ENCODE results near the gene TTC8. TPM values are rescaled to one million over a fixed set of nuclear protein-coding genes. Genes with fewer than 3 reads are reported as not detected.

The TTC8 gene
- total RNA-seq, 1 donor from 2014 or later, result 8.9 TPM

DNA sequence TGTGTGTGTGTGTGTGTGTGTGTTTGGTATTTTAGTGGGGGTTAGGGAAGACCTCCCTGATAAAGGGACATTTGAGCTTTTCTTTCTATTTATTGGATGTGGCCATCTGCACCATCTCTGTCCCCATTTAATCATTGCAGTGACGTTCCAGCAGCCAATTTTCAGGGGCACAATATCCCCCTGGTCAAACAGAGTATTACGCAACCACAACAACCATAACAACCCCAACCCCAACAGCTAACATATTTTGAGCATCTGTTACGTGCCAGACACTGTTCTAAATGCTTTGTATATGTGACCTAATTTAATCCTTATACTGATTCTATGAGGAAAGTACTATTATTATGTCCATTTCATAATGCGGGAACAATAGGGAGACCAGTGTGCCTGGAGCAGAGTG, 87.4 kb downstream of the TTC8 start:
- DNase-seq, result no peak
- no peak overlapping the region for H3K27ac ChIP-seq (replicated peaks)
- peaks cover 11% of the 10 kb centered on the region for H3K27me3 ChIP-seq (ENCODE audit: low read depth)
- H3K36me3 ChIP-seq, result no peaks in the 10 kb centered on the region
- TF ChIP-seq, protein P1, sequence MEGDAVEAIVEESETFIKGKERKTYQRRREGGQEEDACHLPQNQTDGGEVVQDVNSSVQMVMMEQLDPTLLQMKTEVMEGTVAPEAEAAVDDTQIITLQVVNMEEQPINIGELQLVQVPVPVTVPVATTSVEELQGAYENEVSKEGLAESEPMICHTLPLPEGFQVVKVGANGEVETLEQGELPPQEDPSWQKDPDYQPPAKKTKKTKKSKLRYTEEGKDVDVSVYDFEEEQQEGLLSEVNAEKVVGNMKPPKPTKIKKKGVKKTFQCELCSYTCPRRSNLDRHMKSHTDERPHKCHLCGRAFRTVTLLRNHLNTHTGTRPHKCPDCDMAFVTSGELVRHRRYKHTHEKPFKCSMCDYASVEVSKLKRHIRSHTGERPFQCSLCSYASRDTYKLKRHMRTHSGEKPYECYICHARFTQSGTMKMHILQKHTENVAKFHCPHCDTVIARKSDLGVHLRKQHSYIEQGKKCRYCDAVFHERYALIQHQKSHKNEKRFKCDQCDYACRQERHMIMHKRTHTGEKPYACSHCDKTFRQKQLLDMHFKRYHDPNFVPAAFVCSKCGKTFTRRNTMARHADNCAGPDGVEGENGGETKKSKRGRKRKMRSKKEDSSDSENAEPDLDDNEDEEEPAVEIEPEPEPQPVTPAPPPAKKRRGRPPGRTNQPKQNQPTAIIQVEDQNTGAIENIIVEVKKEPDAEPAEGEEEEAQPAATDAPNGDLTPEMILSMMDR (IDR thresholded peaks at IDR 0.05; ENCODE audit: borderline replicate concordance), result no peak
- no peaks in the 10 kb centered on the region for H3K4me1 ChIP-seq
- H3K9me3 ChIP-seq (replicated peaks), result peaks cover 30% of the 10 kb centered on the region
- no peak overlapping the region for H3K4me3 ChIP-seq
- intact Hi-C loops (cut with micrococcal nuclease), result no loop called here

GRCh38 chr14:88914956-88915355, 90.5 kb downstream of the TTC8 start:
- Histone ChIP-seq H3K4me3 (no peak overlapping the region), H3K9me3 (replicated peaks) (peaks cover 13% of the 10 kb centered on the region), H3K36me3 (no peaks in the 10 kb centered on the region), H3K27me3 (ENCODE audit: low read depth) (peaks cover 11% of the 10 kb centered on the region), H3K27ac (replicated peaks) (no peak overlapping the region), H3K4me1 (no peaks in the 10 kb centered on the region)
- DNase-seq, result no peak
- intact Hi-C loops (cut with micrococcal nuclease), result no loop called here
- TF ChIP-seq, protein P1 (IDR thresholded peaks at IDR 0.05; ENCODE audit: borderline replicate concordance), result no peak

GRCh38 chr14:88919502-88919901, 95.1 kb downstream of the TTC8 start:
- Histone ChIP-seq H3K27me3 (ENCODE audit: low read depth) (peaks cover 4% of the 10 kb centered on the region), H3K36me3 (no peaks in the 10 kb centered on the region), H3K27ac (replicated peaks) (no peak overlapping the region), H3K4me3 (no peak overlapping the region), H3K4me1 (no peaks in the 10 kb centered on the region), H3K9me3 (replicated peaks) (peaks cover 23% of the 10 kb centered on the region)
- TF ChIP-seq, protein P1 (IDR thresholded peaks at IDR 0.05; ENCODE audit: borderline replicate concordance), result no peak
- no peak for DNase-seq
- intact Hi-C loops (cut with micrococcal nuclease), result no loop called here

Other genes starting within 250 kb of the TTC8 start
- 0.36 TPM for gene EML5, start 31.7 kb upstream of the TTC8 start, total RNA-seq

All from left ventricle myocardium inferior (tissue), 1 donor.